ENCODE results near the gene NWD2. TPM values are rescaled to one million over a fixed set of nuclear protein-coding genes. Genes with fewer than 3 reads are reported as not detected.
"Not testable (repeated sequence)": the region's sequence is repeated elsewhere in the genome, so short reads cannot be mapped to it uniquely, and the experiment has no call there.

The NWD2 gene
- total RNA-seq, 1 experiment from 2014 or later: not detected

DNA sequence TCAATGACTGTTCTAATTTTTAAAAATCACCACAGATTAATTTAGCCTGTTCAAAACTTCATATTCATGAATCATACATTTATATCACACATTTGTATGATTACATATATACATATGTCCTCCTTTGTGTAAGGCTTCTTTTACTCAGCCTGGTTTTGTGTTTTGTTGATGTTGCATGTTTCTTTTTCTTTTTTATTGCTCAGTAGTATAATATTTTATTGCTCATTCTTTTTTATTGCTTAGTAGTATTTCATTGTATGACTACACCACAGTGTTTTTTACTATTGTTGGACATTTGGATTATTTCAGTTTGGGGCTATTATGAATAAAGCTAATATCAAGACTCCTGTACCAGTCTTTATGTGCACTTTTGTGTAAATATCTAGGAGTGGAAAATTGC lies 243.1 kb downstream of the NWD2 start:
- H3K27me3 ChIP-seq (ENCODE audit: insufficient read depth, low read depth): no peaks in the 10 kb centered on the region
- no peak for TF ChIP-seq CTCF (conservative IDR thresholded peaks at IDR 0.05)
- TF ChIP-seq EZH2 (IDR thresholded peaks at IDR 0.05; ENCODE audit: low read depth): no peak
- H2AFZ ChIP-seq: no peak overlapping the region
- no peaks in the 10 kb centered on the region for H4K20me1 ChIP-seq (ENCODE audit: insufficient read depth)
- H3F3A ChIP-seq (ENCODE audit: insufficient read depth, low read depth): no peaks in the 10 kb centered on the region
- no peaks in the 10 kb centered on the region for H3K9me2 ChIP-seq (ENCODE audit: insufficient read depth)
- no TSS peak for BruUV-seq (replicated peaks)
- DNase-seq: no peak
- H3K27ac ChIP-seq: no peak overlapping the region
- POLR2A ChIA-PET (ENCODE audit: unreplicated experiment): no interaction called here
- H3K4me3 ChIP-seq: no peak overlapping the region
- CTCF ChIA-PET: no interaction called here
- no peak overlapping the region for H3K4me2 ChIP-seq
- H3K79me2 ChIP-seq (ENCODE audit: low read depth): no peaks in the 10 kb centered on the region
- H3K36me3 ChIP-seq (ENCODE audit: low read depth): no peaks in the 10 kb centered on the region
- no peaks in the 10 kb centered on the region for H3K4me1 ChIP-seq (replicated peaks; ENCODE audit: insufficient read depth)
- H3K9me3 ChIP-seq (ENCODE audit: insufficient read depth, low read depth): no peaks in the 10 kb centered on the region
- intact Hi-C loops (cut with micrococcal nuclease; ENCODE audit: unreplicated experiment): no loop called here

DNA sequence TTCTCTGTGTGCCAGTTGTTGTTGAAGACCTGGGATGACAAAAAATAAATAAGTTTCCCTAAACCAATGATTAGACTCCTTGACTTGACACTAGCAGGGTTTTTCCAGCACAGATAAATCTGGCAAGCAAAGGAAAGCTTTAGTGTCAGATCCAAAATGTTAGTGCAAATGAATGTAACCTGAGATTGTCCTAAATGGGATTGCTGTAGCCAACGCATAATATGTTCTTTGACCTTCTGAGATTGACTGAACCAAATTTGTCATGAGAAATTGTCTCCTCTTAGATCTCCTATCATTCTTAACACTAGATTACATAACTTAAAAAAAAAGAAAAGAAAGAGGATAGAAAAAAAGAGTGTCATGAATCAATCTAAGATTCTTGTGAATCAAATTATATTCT lies 245.2 kb downstream of the NWD2 start:
- H3K4me1 ChIP-seq (replicated peaks; ENCODE audit: insufficient read depth): no peaks in the 10 kb centered on the region
- CTCF ChIA-PET: no interaction called here
- no TSS peak for BruUV-seq (replicated peaks)
- no peak for DNase-seq
- TF ChIP-seq CTCF (conservative IDR thresholded peaks at IDR 0.05): no peak
- no peak for TF ChIP-seq EZH2 (IDR thresholded peaks at IDR 0.05; ENCODE audit: low read depth)
- intact Hi-C loops (cut with micrococcal nuclease; ENCODE audit: unreplicated experiment): no loop called here
- H3K27ac ChIP-seq: no peak overlapping the region
- POLR2A ChIA-PET (ENCODE audit: unreplicated experiment): no interaction called here
- no peak overlapping the region for H3K4me3 ChIP-seq
- no peaks in the 10 kb centered on the region for H3K27me3 ChIP-seq (ENCODE audit: insufficient read depth, low read depth)
- no peaks in the 10 kb centered on the region for H3K79me2 ChIP-seq (ENCODE audit: low read depth)
- no peaks in the 10 kb centered on the region for H3K36me3 ChIP-seq (ENCODE audit: low read depth)
- no peak overlapping the region for H3K4me2 ChIP-seq
- H3F3A ChIP-seq (ENCODE audit: insufficient read depth, low read depth): no peaks in the 10 kb centered on the region
- H3K9me3 ChIP-seq (ENCODE audit: insufficient read depth, low read depth): no peaks in the 10 kb centered on the region
- no peaks in the 10 kb centered on the region; the same call in 1 of the 2 replicates for H3K9me2 ChIP-seq (ENCODE audit: insufficient read depth)
- H2AFZ ChIP-seq: no peak overlapping the region
- no peaks in the 10 kb centered on the region; the same call in 1 of the 2 replicates for H4K20me1 ChIP-seq (ENCODE audit: insufficient read depth)

DNA sequence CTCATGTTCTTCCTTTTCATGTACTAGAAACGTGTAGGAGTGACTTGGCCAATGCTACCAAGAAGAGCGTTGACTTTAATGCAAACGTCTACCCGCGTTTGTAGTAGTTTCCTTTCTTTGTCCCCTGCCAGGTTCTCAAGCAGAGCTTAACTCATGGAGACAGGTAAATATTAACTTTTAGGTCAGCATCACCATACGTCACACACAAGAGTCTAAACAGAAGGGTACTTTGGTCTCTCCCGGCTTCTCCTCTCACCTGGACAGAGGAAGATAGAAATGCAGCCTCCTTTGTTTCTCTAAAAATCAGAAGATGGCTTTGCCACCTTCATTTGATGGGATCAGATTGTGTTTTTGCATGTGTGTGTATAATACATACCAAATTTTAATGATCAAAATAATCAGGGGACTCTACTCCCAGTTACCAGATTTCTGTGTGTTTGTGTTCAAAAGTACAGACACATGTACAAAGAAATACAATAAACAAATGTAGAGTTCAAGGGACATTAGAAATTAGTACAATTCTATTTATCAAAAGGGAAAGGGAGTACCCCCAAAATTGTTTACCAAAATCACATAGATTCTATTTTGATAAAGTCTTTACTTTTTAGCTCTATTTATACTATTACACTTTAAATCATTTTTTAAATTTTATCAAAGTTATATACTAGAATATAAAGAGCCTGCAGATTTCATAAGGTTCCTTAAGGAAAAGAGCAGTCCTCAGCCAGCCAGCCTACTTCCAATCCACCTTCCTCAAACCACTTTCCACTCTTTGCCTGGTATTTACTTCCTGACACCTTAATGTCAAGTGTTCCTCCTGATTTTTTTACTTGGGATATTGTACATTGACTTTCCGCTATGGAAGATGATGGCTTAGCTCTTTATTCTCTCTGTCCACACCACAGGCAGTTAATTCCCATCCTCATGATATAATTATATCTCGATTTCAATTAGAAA lies 246.1 kb downstream of the NWD2 start:
- H3K4me3 ChIP-seq: no peak overlapping the region
- DNase-seq: no peak
- ChIA-PET CTCF (no interaction called here), POLR2A (ENCODE audit: unreplicated experiment) (no interaction called here)
- no peaks in the 10 kb centered on the region for H3K9me3 ChIP-seq (ENCODE audit: insufficient read depth, low read depth)
- H3K4me2 ChIP-seq: no peak overlapping the region
- H3K27me3 ChIP-seq (ENCODE audit: insufficient read depth, low read depth): no peaks in the 10 kb centered on the region
- no peaks in the 10 kb centered on the region; the same call in 1 of the 2 replicates for H4K20me1 ChIP-seq (ENCODE audit: insufficient read depth)
- no peak overlapping the region for H2AFZ ChIP-seq
- no peak overlapping the region for H3K27ac ChIP-seq
- no peaks in the 10 kb centered on the region for H3F3A ChIP-seq (ENCODE audit: insufficient read depth, low read depth)
- BruUV-seq (replicated peaks): no TSS peak
- no peaks in the 10 kb centered on the region; the same call in 1 of the 2 replicates for H3K9me2 ChIP-seq (ENCODE audit: insufficient read depth)
- no peak for TF ChIP-seq CTCF (conservative IDR thresholded peaks at IDR 0.05)
- no peak for TF ChIP-seq EZH2 (IDR thresholded peaks at IDR 0.05; ENCODE audit: low read depth)
- H3K36me3 ChIP-seq (ENCODE audit: low read depth): no peaks in the 10 kb centered on the region
- H3K4me1 ChIP-seq (replicated peaks; ENCODE audit: insufficient read depth): no peaks in the 10 kb centered on the region
- no peaks in the 10 kb centered on the region for H3K79me2 ChIP-seq (ENCODE audit: low read depth)
- intact Hi-C loops (cut with micrococcal nuclease; ENCODE audit: unreplicated experiment): no loop called here

DNA sequence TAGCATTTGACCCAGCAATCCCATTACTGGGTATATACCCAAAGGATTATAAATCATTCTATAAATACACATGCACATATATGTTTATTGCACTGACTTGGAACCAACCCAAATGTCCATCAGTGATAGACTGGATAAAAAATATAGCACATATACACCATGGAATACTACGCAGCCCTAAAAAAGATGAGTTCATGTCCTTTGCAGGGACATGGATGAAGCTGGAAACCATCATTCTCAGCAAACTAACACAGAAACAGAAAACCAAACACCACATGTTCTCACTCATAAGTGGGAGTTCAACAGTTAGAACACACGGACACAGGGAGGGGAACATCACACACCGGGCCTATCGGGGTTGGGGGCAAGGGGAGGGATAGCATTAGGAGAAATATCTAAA lies 250.8 kb downstream of the NWD2 start:
- H3K36me3 ChIP-seq (ENCODE audit: low read depth); H4K20me1 ChIP-seq (ENCODE audit: insufficient read depth); H3K4me2 ChIP-seq; H3K9me3 ChIP-seq (ENCODE audit: insufficient read depth, low read depth); H3K9me2 ChIP-seq (ENCODE audit: insufficient read depth); H3K79me2 ChIP-seq (ENCODE audit: low read depth); H2AFZ ChIP-seq; BruUV-seq (replicated peaks); H3K4me3 ChIP-seq; H3K27me3 ChIP-seq (ENCODE audit: insufficient read depth, low read depth); DNase-seq; H3K27ac ChIP-seq; CTCF ChIA-PET; H3K4me1 ChIP-seq (replicated peaks; ENCODE audit: insufficient read depth); POLR2A ChIA-PET (ENCODE audit: unreplicated experiment); intact Hi-C loops (cut with micrococcal nuclease; ENCODE audit: unreplicated experiment); H3F3A ChIP-seq (ENCODE audit: insufficient read depth, low read depth): not testable (repeated sequence)
